ENCODE data around the gene SHANK1. TPM values are rescaled to one million over a fixed set of nuclear protein-coding genes. Genes with fewer than 3 reads are reported as not detected.
A peak's percentile ranks its signal among the peaks of the same experiment; 100 is the strongest.

SHANK1 gene
- total RNA-seq, 6 donors from 2014 or later: 0.40 to 0.54 TPM; not detected in 4

DNA sequence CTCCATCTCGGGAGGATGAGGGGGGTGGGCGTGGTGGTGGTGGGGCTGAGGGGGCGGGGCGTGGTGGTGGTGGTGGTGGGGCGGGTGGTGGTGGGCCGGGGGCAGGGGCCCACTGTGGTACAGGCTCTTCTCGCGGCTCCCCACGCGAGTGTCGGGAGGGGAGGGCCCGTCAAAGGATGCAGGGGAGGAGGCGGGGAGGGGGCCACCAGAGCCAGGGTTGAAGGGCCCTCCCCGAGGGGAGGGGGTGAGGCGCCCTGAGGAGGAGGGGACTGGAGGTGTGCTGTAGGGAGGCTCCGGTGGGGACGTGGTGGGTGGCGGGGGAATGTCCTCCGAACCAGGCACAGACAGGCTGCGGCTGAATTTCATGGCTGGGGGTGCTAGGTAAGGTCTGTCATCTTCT lies 50.7 kb downstream of the SHANK1 start:
- ATAC-seq (ENCODE audit: low FRiP score in 2 of 2) (no peak), DNase-seq (no peak)
- Histone ChIP-seq H3K36me3 (no peaks in the 10 kb centered on the region), H3K27ac (no peak overlapping the region), H3K4me3 (no peak overlapping the region), H3K9me3 (no peaks in the 10 kb centered on the region), H3K4me1 (peaks cover 4 to 25% (median 8%) of the 10 kb centered on the region in 4 donors), H3K27me3 (peaks cover 0 to 37% (median 27%) of the 10 kb centered on the region in 4 donors)
- 64 to 100% methylated on average over 1 to 8 of the region's 20 CpGs for WGBS, 2 donors
- TF ChIP-seq POLR2AphosphoS5 (IDR thresholded peaks at IDR 0.05): no peak
- no peak for TF ChIP-seq POLR2A (IDR thresholded peaks at IDR 0.05)
- TF ChIP-seq, protein P1, sequence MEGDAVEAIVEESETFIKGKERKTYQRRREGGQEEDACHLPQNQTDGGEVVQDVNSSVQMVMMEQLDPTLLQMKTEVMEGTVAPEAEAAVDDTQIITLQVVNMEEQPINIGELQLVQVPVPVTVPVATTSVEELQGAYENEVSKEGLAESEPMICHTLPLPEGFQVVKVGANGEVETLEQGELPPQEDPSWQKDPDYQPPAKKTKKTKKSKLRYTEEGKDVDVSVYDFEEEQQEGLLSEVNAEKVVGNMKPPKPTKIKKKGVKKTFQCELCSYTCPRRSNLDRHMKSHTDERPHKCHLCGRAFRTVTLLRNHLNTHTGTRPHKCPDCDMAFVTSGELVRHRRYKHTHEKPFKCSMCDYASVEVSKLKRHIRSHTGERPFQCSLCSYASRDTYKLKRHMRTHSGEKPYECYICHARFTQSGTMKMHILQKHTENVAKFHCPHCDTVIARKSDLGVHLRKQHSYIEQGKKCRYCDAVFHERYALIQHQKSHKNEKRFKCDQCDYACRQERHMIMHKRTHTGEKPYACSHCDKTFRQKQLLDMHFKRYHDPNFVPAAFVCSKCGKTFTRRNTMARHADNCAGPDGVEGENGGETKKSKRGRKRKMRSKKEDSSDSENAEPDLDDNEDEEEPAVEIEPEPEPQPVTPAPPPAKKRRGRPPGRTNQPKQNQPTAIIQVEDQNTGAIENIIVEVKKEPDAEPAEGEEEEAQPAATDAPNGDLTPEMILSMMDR (IDR thresholded peaks at IDR 0.05): no peak
- no peak for TF ChIP-seq EP300 (IDR thresholded peaks at IDR 0.05)

DNA sequence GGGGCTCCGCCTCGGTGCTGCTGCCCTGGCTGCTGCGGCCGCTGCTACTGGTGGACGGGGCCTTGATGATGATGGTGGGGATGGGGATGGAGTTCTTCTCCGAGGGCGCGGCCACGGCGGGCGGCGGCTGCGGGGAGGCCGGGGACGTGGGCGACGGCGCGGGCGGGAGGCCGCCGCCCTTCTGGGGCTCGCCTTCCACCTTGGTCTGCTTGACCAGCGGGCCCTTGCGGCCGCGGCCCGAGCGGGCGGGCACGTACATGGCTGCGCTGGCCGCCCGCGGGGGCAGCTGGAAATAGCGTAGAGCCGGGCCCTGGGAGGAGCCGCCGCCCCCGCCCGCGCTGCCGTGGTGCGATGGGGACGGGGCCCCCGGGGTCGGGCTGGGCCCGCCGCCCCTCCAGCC lies 51.2 kb downstream of the SHANK1 start:
- no peaks in the 10 kb centered on the region for H3K36me3 ChIP-seq
- no peaks in the 10 kb centered on the region for H3K9me3 ChIP-seq
- no peak overlapping the region for H3K27ac ChIP-seq
- 15% methylated on average over 4 of the region's 49 CpGs; no CpG with 5 or more reads in 1 of the 2 donors for WGBS, 2 donors
- TF ChIP-seq, protein P1 (IDR thresholded peaks at IDR 0.05): no peak
- TF ChIP-seq POLR2A (IDR thresholded peaks at IDR 0.05) (no peak), POLR2AphosphoS5 (IDR thresholded peaks at IDR 0.05) (no peak), EP300 (IDR thresholded peaks at IDR 0.05) (no peak)
- DNase-seq: no peak
- peaks cover 4 to 25% (median 8%) of the 10 kb centered on the region in 4 donors for H3K4me1 ChIP-seq
- no peak overlapping the region for H3K4me3 ChIP-seq
- no peak for ATAC-seq (ENCODE audit: low FRiP score in 2 of 2)
- H3K27me3 ChIP-seq: peaks cover 0 to 37% (median 27%) of the 10 kb centered on the region in 4 donors

DNA sequence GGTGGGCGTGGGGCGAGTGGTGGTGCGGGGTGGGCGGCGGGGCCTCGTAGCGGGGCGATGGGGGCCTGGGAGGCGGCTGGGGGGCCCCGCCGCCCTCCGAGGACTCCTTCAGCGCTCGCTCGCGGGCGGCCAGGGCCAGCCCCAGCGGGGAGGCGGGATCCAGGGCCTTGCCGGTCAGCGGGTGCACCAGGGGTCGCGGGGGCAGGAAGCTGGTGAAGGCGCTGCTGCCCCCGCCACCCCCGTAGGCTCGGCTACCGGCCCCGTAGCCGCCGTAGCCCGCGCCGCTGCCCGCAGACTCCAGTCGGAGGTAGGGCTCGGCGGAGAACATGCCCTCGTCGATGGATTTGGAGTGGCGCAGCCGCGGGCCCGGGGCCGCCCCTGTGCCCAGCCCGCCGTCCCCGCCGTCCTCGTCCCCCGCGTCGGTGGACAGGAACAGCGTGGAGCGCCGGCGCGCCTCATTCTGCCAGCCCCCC lies 51.8 kb downstream of the SHANK1 start:
- H3K27ac ChIP-seq: no peak overlapping the region
- WGBS, 2 donors: 0% methylated on average over 10 of the region's 58 CpGs; no CpG with 5 or more reads in 1 of the 2 donors
- no peaks in the 10 kb centered on the region for H3K9me3 ChIP-seq
- H3K4me3 ChIP-seq: no peak overlapping the region
- DNase-seq (peak in 1 of 2 donors; percentile 78), ATAC-seq (ENCODE audit: low FRiP score in 2 of 2) (no peak)
- TF ChIP-seq, protein P1 (IDR thresholded peaks at IDR 0.05): no peak
- TF ChIP-seq POLR2A (IDR thresholded peaks at IDR 0.05) (no peak), POLR2AphosphoS5 (IDR thresholded peaks at IDR 0.05) (no peak), EP300 (IDR thresholded peaks at IDR 0.05) (no peak)
- H3K4me1 ChIP-seq: peaks cover 4 to 25% (median 8%) of the 10 kb centered on the region in 4 donors
- peaks cover 0 to 37% (median 27%) of the 10 kb centered on the region in 4 donors for H3K27me3 ChIP-seq
- no peaks in the 10 kb centered on the region for H3K36me3 ChIP-seq

DNA sequence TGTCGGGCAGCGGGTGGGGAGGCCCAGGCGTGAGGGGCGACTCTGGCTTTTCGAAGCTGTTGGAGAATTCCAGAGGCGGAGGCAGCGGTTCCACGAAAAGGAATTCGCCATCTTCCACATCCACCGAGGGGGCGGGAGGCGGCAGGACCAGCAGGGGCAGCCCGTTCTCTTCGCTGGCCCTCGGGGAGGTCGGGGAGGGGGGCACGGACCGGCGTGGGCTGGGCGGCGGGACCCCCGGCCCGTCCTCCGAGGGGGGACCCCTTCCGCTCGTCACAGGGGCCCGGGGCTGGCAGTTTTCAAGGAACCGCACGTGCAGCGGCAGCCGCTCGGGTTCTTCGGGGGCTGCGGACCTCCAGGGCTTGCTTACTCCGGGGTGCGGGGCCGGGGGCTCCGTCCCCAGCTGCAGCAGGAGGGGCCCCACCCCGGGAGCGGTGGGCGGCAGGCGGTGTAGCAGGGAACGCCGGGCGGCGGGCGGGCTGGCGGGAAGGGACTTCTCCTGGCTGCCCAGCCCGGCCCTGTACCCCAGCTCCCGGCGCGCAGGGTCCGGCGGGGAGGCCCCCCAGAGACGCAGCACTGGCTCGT lies 52.3 kb downstream of the SHANK1 start:
- no peak for ATAC-seq (ENCODE audit: low FRiP score in 2 of 2)
- TF ChIP-seq POLR2A (IDR thresholded peaks at IDR 0.05) (no peak), POLR2AphosphoS5 (IDR thresholded peaks at IDR 0.05) (no peak), EP300 (IDR thresholded peaks at IDR 0.05) (no peak)
- TF ChIP-seq, protein P1 (IDR thresholded peaks at IDR 0.05): no peak
- Histone ChIP-seq H3K4me1 (peaks cover 4 to 25% (median 8%) of the 10 kb centered on the region in 4 donors), H3K9me3 (no peaks in the 10 kb centered on the region), H3K4me3 (no peak overlapping the region), H3K27me3 (peaks cover 0 to 37% (median 27%) of the 10 kb centered on the region in 4 donors), H3K27ac (no peak overlapping the region), H3K36me3 (no peaks in the 10 kb centered on the region)
- 7% methylated on average over 3 to 22 of the region's 56 CpGs for WGBS, 2 donors
- DNase-seq: peak in 1 of 2 donors; percentile 83

All from upper lobe of left lung (tissue), 6 donors.